ENCODE data around the gene PKD1L1. TPM values are rescaled to one million over a fixed set of nuclear protein-coding genes. Genes with fewer than 3 reads are reported as not detected.
A peak's percentile ranks its signal among the peaks of the same experiment; 100 is the strongest.

PKD1L1 gene
- total RNA-seq, 3 donors from 2014 or later = 0.08 to 0.29 (median 0.18) TPM

GRCh38 chr7:47890125-47890524 is 58.1 kb downstream of the PKD1L1 start:
- H3K4me1 Mint-ChIP-seq (ENCODE audit: low read depth) = no peaks in the 10 kb centered on the region
- H3K4me3 Mint-ChIP-seq = no peak overlapping the region
- no peaks in the 10 kb centered on the region for H3K36me3 Mint-ChIP-seq (ENCODE audit: insufficient read depth)
- ATAC-seq = no peak
- no peaks in the 10 kb centered on the region for H3K27me3 Mint-ChIP-seq (ENCODE audit: low read depth)
- H3K9me3 Mint-ChIP-seq = no peaks in the 10 kb centered on the region
- DNase-seq = no peak

- no peaks in the 10 kb centered on the region for H3K4me1 Mint-ChIP-seq (ENCODE audit: low read depth)
- ATAC-seq = no peak
- no peaks in the 10 kb centered on the region for H3K36me3 Mint-ChIP-seq (ENCODE audit: insufficient read depth)
- H3K9me3 Mint-ChIP-seq = no peaks in the 10 kb centered on the region
- no peaks in the 10 kb centered on the region for H3K27me3 Mint-ChIP-seq (ENCODE audit: low read depth)
- H3K4me3 Mint-ChIP-seq = no peak overlapping the region
- DNase-seq = no peak
Measured at GRCh38 chr7:47889723-47890122, 58.5 kb downstream of the PKD1L1 start.

GRCh38 chr7:47888371-47889265 is 59.6 kb downstream of the PKD1L1 start:
- no peak for DNase-seq
- Mint-ChIP-seq H3K4me1 (ENCODE audit: low read depth) (no peaks in the 10 kb centered on the region), H3K36me3 (ENCODE audit: insufficient read depth) (no peaks in the 10 kb centered on the region), H3K27me3 (ENCODE audit: low read depth) (no peaks in the 10 kb centered on the region), H3K9me3 (no peaks in the 10 kb centered on the region), H3K4me3 (no peak overlapping the region)
- ATAC-seq = no peak

GRCh38 chr7:47887016-47887640 is 61.1 kb downstream of the PKD1L1 start:
- H3K4me3 Mint-ChIP-seq = no peak overlapping the region
- H3K4me1 Mint-ChIP-seq (ENCODE audit: low read depth) = no peaks in the 10 kb centered on the region
- H3K27me3 Mint-ChIP-seq (ENCODE audit: low read depth) = no peaks in the 10 kb centered on the region
- H3K9me3 Mint-ChIP-seq = no peaks in the 10 kb centered on the region
- DNase-seq (no peak), ATAC-seq (no peak)
- H3K36me3 Mint-ChIP-seq (ENCODE audit: insufficient read depth) = no peaks in the 10 kb centered on the region

- no peak for DNase-seq
- Mint-ChIP-seq H3K4me3 (no peak overlapping the region), H3K4me1 (ENCODE audit: low read depth) (no peaks in the 10 kb centered on the region), H3K27me3 (ENCODE audit: low read depth) (no peaks in the 10 kb centered on the region), H3K36me3 (ENCODE audit: insufficient read depth) (peaks cover 1% of the 10 kb centered on the region), H3K9me3 (no peaks in the 10 kb centered on the region)
- no peak for ATAC-seq
Measured at GRCh38 chr7:47885987-47886811, 62.1 kb downstream of the PKD1L1 start.

GRCh38 chr7:47885309-47885986 is 62.8 kb downstream of the PKD1L1 start:
- Mint-ChIP-seq H3K4me3 (no peak overlapping the region), H3K9me3 (no peaks in the 10 kb centered on the region), H3K27me3 (ENCODE audit: low read depth) (no peaks in the 10 kb centered on the region), H3K4me1 (ENCODE audit: low read depth) (no peaks in the 10 kb centered on the region), H3K36me3 (ENCODE audit: insufficient read depth) (peaks cover 1% of the 10 kb centered on the region)
- DNase-seq (no peak), ATAC-seq (peak; percentile 39 to 66)

GRCh38 chr7:47884675-47885074 is 63.6 kb downstream of the PKD1L1 start:
- DNase-seq (no peak), ATAC-seq (no peak)
- Mint-ChIP-seq H3K9me3 (no peaks in the 10 kb centered on the region), H3K4me3 (no peak overlapping the region), H3K36me3 (ENCODE audit: insufficient read depth) (peaks cover 1% of the 10 kb centered on the region), H3K27me3 (ENCODE audit: low read depth) (no peaks in the 10 kb centered on the region), H3K4me1 (ENCODE audit: low read depth) (no peaks in the 10 kb centered on the region)

- H3K36me3 Mint-ChIP-seq (ENCODE audit: insufficient read depth) = peaks cover 1% of the 10 kb centered on the region
- no peaks in the 10 kb centered on the region for H3K27me3 Mint-ChIP-seq (ENCODE audit: low read depth)
- no peak for DNase-seq
- no peaks in the 10 kb centered on the region for H3K9me3 Mint-ChIP-seq
- no peak overlapping the region for H3K4me3 Mint-ChIP-seq
- no peak for ATAC-seq
- no peaks in the 10 kb centered on the region for H3K4me1 Mint-ChIP-seq (ENCODE audit: low read depth)
Measured at GRCh38 chr7:47882635-47883034, 65.6 kb downstream of the PKD1L1 start.

GRCh38 chr7:47881256-47881655 is 67.0 kb downstream of the PKD1L1 start:
- DNase-seq = no peak
- Mint-ChIP-seq H3K4me1 (ENCODE audit: low read depth) (no peaks in the 10 kb centered on the region), H3K9me3 (no peaks in the 10 kb centered on the region), H3K36me3 (ENCODE audit: insufficient read depth) (peaks cover 1% of the 10 kb centered on the region), H3K4me3 (no peak overlapping the region), H3K27me3 (ENCODE audit: low read depth) (no peaks in the 10 kb centered on the region)
- no peak for ATAC-seq

GRCh38 chr7:47878662-47879061 is 69.6 kb downstream of the PKD1L1 start:
- DNase-seq (no peak), ATAC-seq (no peak)
- no peaks in the 10 kb centered on the region for H3K27me3 Mint-ChIP-seq (ENCODE audit: low read depth)
- H3K9me3 Mint-ChIP-seq = no peaks in the 10 kb centered on the region
- H3K4me1 Mint-ChIP-seq (ENCODE audit: low read depth) = no peaks in the 10 kb centered on the region
- no peak overlapping the region for H3K4me3 Mint-ChIP-seq
- H3K36me3 Mint-ChIP-seq (ENCODE audit: insufficient read depth) = peaks cover 1% of the 10 kb centered on the region

- no peak for DNase-seq
- no peaks in the 10 kb centered on the region for H3K27me3 Mint-ChIP-seq (ENCODE audit: low read depth)
- no peak overlapping the region for H3K4me3 Mint-ChIP-seq
- no peaks in the 10 kb centered on the region for H3K4me1 Mint-ChIP-seq (ENCODE audit: low read depth)
- ATAC-seq = no peak
- peaks cover 1% of the 10 kb centered on the region for H3K36me3 Mint-ChIP-seq (ENCODE audit: insufficient read depth)
- no peaks in the 10 kb centered on the region for H3K9me3 Mint-ChIP-seq
Measured at GRCh38 chr7:47877336-47877735, 70.9 kb downstream of the PKD1L1 start.

- no peaks in the 10 kb centered on the region for H3K9me3 Mint-ChIP-seq
- ATAC-seq (no peak), DNase-seq (no peak)
- H3K4me3 Mint-ChIP-seq = no peak overlapping the region
- no peaks in the 10 kb centered on the region for H3K36me3 Mint-ChIP-seq (ENCODE audit: insufficient read depth)
- no peaks in the 10 kb centered on the region for H3K4me1 Mint-ChIP-seq (ENCODE audit: low read depth)
- no peaks in the 10 kb centered on the region for H3K27me3 Mint-ChIP-seq (ENCODE audit: low read depth)
Measured at GRCh38 chr7:47875998-47876744, 72.1 kb downstream of the PKD1L1 start.

GRCh38 chr7:47875406-47875805 is 72.9 kb downstream of the PKD1L1 start:
- no peaks in the 10 kb centered on the region for H3K4me1 Mint-ChIP-seq (ENCODE audit: low read depth)
- ATAC-seq = no peak

More at GRCh38 chr7:47875406-47875805, 72.9 kb downstream of the PKD1L1 start:
- Mint-ChIP-seq H3K27me3 (ENCODE audit: low read depth) (no peaks in the 10 kb centered on the region), H3K4me3 (no peak overlapping the region), H3K9me3 (no peaks in the 10 kb centered on the region), H3K36me3 (ENCODE audit: insufficient read depth) (no peaks in the 10 kb centered on the region)
- no peak for DNase-seq
